AG04450 (cell line): ENCODE data around the gene ATP2B1. TPM values are rescaled to one million over a fixed set of nuclear protein-coding genes. Genes with fewer than 3 reads are reported as not detected.

Source experiments
- CTCF ChIA-PET: fragments of 300-600, 350-600 bp; formaldehyde crosslinking; extraction: SDS; loops from one replicate; lab custom pipeline; 2022; ENCODE audit warnings: antibody characterized with exemption, inconsistent platforms; lab: Charles Lee
- POLR2A ChIA-PET: fragments of 350-600 bp; formaldehyde crosslinking; extraction: SDS; loops from one replicate; lab custom pipeline; 2021; ENCODE audit warnings: antibody characterized with exemption, inconsistent platforms; lab: Yijun Ruan, JAX
- DNase-seq: peaks from one replicate; pipeline ENCODE4 v3.0.0-alpha.2; 2011; ENCODE audit warnings: low read depth, low spot score
- H3K27ac ChIP-seq: one replicate; pipeline ENCODE4 v1.5.1; 2012; ENCODE audit warnings: low read depth, low read length, control low read depth
- H3K27me3 ChIP-seq: one replicate; pipeline ENCODE4 v1.6.0; 2012; ENCODE audit warnings: low read length; ENCODE audit not compliant: control insufficient read depth, insufficient read depth
- H3K4me3 ChIP-seq: 2 replicates; pipeline ENCODE4 v1.5.1; 2011; ENCODE audit warnings: mild to moderate bottlenecking, low read depth, low read length, control low read depth
- H3K9me3 ChIP-seq: 2 replicates; pipeline ENCODE4 v1.5.1; 2012; ENCODE audit warnings: low read length; ENCODE audit not compliant: control insufficient read depth, insufficient read depth
- polyA plus RNA-seq: library from polyadenylated mRNA; depleted of rRNA; stranded (reverse); fragments of >200 nt; gene quantifications from 2 replicates; pipeline ENCODE4 v1.2.3, GENCODE V29; 2011
- TF ChIP-seq, protein P1 (sequence below): IDR thresholded peaks from 2 replicates; pipeline ENCODE4 v1.5.1; 2011; ENCODE audit warnings: low read depth, low read length, control low read depth, inconsistent platforms

The ATP2B1 gene
- polyA plus RNA-seq, 1 experiment = 42.7 TPM

DNA sequence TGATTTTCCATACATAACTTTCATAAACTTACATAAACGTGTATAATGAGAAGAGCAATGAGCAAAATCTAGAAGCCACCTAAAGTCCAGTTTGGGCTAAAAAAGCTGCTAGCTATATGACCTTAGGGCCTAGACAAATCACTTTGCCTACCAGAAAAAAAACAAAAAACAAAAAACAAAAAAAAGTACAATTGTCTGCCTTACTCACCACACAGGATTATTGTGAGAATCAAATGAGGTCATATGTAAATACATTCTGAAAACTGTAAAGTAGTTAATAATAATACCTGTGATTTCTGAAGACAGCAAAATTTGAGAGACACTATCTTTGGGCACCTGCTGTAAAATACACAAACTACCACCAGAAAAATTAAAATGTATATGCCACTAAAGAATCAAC is 4.2 kb downstream of the ATP2B1 start:
- ChIA-PET CTCF (no interaction called here), POLR2A (no interaction called here)
- H3K4me3 ChIP-seq = no peak overlapping the region
- TF ChIP-seq, protein P1, sequence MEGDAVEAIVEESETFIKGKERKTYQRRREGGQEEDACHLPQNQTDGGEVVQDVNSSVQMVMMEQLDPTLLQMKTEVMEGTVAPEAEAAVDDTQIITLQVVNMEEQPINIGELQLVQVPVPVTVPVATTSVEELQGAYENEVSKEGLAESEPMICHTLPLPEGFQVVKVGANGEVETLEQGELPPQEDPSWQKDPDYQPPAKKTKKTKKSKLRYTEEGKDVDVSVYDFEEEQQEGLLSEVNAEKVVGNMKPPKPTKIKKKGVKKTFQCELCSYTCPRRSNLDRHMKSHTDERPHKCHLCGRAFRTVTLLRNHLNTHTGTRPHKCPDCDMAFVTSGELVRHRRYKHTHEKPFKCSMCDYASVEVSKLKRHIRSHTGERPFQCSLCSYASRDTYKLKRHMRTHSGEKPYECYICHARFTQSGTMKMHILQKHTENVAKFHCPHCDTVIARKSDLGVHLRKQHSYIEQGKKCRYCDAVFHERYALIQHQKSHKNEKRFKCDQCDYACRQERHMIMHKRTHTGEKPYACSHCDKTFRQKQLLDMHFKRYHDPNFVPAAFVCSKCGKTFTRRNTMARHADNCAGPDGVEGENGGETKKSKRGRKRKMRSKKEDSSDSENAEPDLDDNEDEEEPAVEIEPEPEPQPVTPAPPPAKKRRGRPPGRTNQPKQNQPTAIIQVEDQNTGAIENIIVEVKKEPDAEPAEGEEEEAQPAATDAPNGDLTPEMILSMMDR = no peak
- H3K27me3 ChIP-seq = no peaks in the 10 kb centered on the region
- H3K9me3 ChIP-seq = no peaks in the 10 kb centered on the region; the same call in 1 of the 2 replicates
- no peak for DNase-seq
- H3K27ac ChIP-seq = no peak overlapping the region

DNA sequence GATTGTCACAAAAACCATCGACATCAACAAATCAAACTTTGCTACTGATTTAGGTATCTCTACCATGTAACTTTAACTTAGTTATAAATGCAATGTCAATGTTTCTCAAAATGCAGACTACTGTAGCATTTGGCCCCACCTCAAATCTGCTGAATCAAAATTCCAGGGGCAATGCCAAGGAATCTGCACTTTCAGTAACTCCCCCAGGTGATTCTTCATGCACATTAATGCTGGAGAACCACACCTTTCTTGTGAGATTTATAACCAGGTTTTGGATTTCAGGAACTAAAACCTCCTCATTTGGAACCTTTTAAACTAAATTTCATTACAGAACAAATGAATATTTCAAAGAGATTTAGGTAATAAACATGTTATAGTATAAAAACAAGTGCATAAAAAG is 4.9 kb downstream of the ATP2B1 start:
- POLR2A ChIA-PET = no interaction called here
- TF ChIP-seq, protein P1 = no peak
- H3K27me3 ChIP-seq = no peaks in the 10 kb centered on the region
- no peak overlapping the region for H3K27ac ChIP-seq
- no peaks in the 10 kb centered on the region; the same call in 1 of the 2 replicates for H3K9me3 ChIP-seq
- no peak overlapping the region for H3K4me3 ChIP-seq
- CTCF ChIA-PET = no interaction called here
- no peak for DNase-seq

DNA sequence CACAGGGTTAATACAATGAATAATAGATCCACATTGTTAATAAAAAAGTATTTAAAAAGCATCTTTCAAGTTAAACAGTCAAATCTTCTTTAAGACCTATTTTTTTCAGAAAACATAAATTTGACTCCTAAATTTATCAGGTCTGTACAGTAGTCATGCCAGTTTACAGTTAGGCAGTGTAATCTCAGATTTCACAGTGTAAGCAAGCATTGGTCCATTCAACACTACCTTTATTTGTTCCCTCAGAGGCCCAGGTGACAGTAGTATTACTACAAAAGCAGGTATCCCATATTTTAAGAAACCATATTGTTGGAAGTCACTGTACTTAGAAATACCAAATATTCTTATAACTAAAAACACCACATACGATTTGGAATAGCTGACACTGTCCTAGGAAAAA is 6.1 kb downstream of the ATP2B1 start:
- Histone ChIP-seq H3K27me3 (no peaks in the 10 kb centered on the region), H3K9me3 (no peaks in the 10 kb centered on the region), H3K27ac (no peak overlapping the region), H3K4me3 (no peak overlapping the region)
- DNase-seq = no peak
- ChIA-PET CTCF (no interaction called here), POLR2A (no interaction called here)
- TF ChIP-seq, protein P1 = no peak

DNA sequence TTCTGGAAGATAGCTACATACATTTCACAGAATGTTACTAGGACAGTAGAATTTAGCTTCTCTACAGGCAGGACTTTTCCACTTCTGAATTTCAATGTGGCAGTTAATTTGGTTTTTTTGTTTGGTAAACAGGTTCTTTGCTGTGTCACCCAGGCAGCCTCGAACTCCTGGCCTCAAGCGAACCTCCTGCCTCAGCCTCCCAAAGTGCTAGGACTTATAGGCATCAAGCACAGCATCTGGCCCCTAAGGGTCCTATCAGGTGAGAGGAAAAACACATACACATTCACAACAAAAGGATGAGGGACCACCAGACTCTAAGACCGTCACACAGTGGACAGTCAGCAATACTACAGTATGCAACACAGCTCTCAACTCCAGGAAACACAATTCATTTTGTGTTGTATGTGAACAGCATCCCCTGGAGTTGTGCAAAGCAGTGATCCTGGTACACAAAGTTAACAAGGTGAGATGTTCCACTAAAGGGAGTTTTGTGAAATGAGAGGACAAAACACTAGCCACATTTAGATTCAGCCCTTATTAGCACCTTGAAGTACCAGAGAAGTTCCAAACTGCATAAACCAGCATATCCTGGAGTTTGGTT is 6.9 kb downstream of the ATP2B1 start:
- CTCF ChIA-PET = interaction anchor here (0.6 kb wide), 1 partner anchor 480 kb away, joined by 3 read pairs; no protein-coding TSS in a partner anchor

More for the DNA sequence above, 6.9 kb downstream of the ATP2B1 start:
- Histone ChIP-seq H3K4me3 (no peak overlapping the region), H3K9me3 (no peaks in the 10 kb centered on the region), H3K27me3 (no peaks in the 10 kb centered on the region), H3K27ac (no peak overlapping the region)
- POLR2A ChIA-PET = no interaction called here
- TF ChIP-seq, protein P1 = no peak
- no peak for DNase-seq
